SK-N-SH treated with all-trans-retinoic acid at 6 μM for 48 hours (cell line): Measurements from ENCODE around the gene NEB.

Source experiments
- ATAC-seq: fragments of 200-7000 bp; cut with Tn5 transposase; 3 replicates; pipeline ENCODE4 v1.9.1; 2020; ENCODE audit warnings: mild to moderate bottlenecking, moderate library complexity
- ARNTL ChIP-seq: fragments of 450-650 bp; formaldehyde crosslinking; IDR thresholded peaks from 2 replicates; pipeline ENCODE4 v1.5.0; 2020; ENCODE audit warnings: low read depth, mild to moderate bottlenecking, moderate library complexity, borderline replicate concordance
- BACH2 ChIP-seq: fragments of 250-450 bp; sonication (Bioruptor Pico); IDR thresholded peaks from 2 replicates; pipeline ENCODE4 v1.9.0; 2021; ENCODE audit warnings: mild to moderate bottlenecking, borderline replicate concordance
- CSDC2 ChIP-seq: fragments of 250-450 bp; sonication (Bioruptor Pico); IDR thresholded peaks from 2 replicates; pipeline ENCODE4 v1.5.0; 2020; ENCODE audit warnings: mild to moderate bottlenecking, moderate library complexity
- ESRRG ChIP-seq: fragments of 250-450 bp; sonication (Bioruptor Pico); IDR thresholded peaks from 2 replicates; pipeline ENCODE4 v1.6.1; 2021; ENCODE audit warnings: mild to moderate bottlenecking
- GLIS3 ChIP-seq: fragments of 250-450 bp; sonication (Bioruptor Pico); IDR thresholded peaks from 2 replicates; pipeline ENCODE4 v1.5.0; 2020; ENCODE audit warnings: mild to moderate bottlenecking, moderate library complexity
- ISL1 ChIP-seq: fragments of 250-450 bp; sonication (Bioruptor Pico); IDR thresholded peaks from 2 replicates; pipeline ENCODE4 v2.1.2; 2022; ENCODE audit warnings: mild to moderate bottlenecking, moderate library complexity
- OSR1 ChIP-seq: fragments of 250-450 bp; sonication (Bioruptor Pico); IDR thresholded peaks from 2 replicates; pipeline ENCODE4 v1.8.0; 2022; ENCODE audit warnings: moderate library complexity, mild to moderate bottlenecking, inconsistent platforms
- PATZ1 ChIP-seq: fragments of 250-450 bp; sonication (Bioruptor Pico); IDR thresholded peaks from 2 replicates; pipeline ENCODE4 v1.8.0; 2020; ENCODE audit warnings: mild to moderate bottlenecking, moderate library complexity, borderline replicate concordance
- PPARA ChIP-seq: fragments of 250-450 bp; sonication (Bioruptor Pico); IDR thresholded peaks from 2 replicates; pipeline ENCODE4 v1.5.0; 2020; ENCODE audit warnings: mild to moderate bottlenecking, borderline replicate concordance
- RARB ChIP-seq: fragments of 250-450 bp; sonication (Bioruptor Pico); IDR thresholded peaks from 2 replicates; pipeline ENCODE4 v1.8.0; 2021; ENCODE audit warnings: mild to moderate bottlenecking, moderate library complexity
- SNAI2 ChIP-seq: fragments of 250-450 bp; sonication (Bioruptor Pico); IDR thresholded peaks from 2 replicates; pipeline ENCODE4 v1.5.0; 2020; ENCODE audit warnings: mild to moderate bottlenecking, moderate library complexity
- TCF4 ChIP-seq: fragments of 250-450 bp; sonication (Bioruptor Pico); IDR thresholded peaks from 2 replicates; pipeline ENCODE4 v1.8.0; 2021; ENCODE audit warnings: mild to moderate bottlenecking, moderate library complexity, borderline replicate concordance
- TOX ChIP-seq: fragments of 250-450 bp; sonication (Bioruptor Pico); IDR thresholded peaks from 2 replicates; pipeline ENCODE4 v1.8.0; 2021; ENCODE audit warnings: mild to moderate bottlenecking, moderate library complexity, borderline replicate concordance
- ZC3H10 ChIP-seq: fragments of 250-450 bp; sonication (Bioruptor Pico); IDR thresholded peaks from 2 replicates; pipeline ENCODE4 v1.5.1; 2021; ENCODE audit warnings: mild to moderate bottlenecking, moderate library complexity
- ZFP3 ChIP-seq: fragments of 250-450 bp; sonication (Bioruptor Pico); IDR thresholded peaks from 2 replicates; pipeline ENCODE4 v1.5.0; 2020; ENCODE audit warnings: mild to moderate bottlenecking, moderate library complexity
- ZFP30 ChIP-seq: fragments of 450-650 bp; formaldehyde crosslinking; IDR thresholded peaks from 2 replicates; pipeline ENCODE4 v1.5.0; 2022; ENCODE audit warnings: mild to moderate bottlenecking, moderate library complexity
- ZNF565 ChIP-seq: fragments of 450-650 bp; formaldehyde crosslinking; conservative IDR thresholded peaks from 2 replicates; pipeline ENCODE4 v1.5.0; 2020; ENCODE audit warnings: low read depth, mild to moderate bottlenecking, moderate library complexity
- ZNF70 ChIP-seq: fragments of 450-650 bp; formaldehyde crosslinking; IDR thresholded peaks from 2 replicates; pipeline ENCODE4 v1.5.0; 2020; ENCODE audit warnings: mild to moderate bottlenecking, moderate library complexity
- ZNF8 ChIP-seq: fragments of 450-650 bp; formaldehyde crosslinking; IDR thresholded peaks from 2 replicates; pipeline ENCODE4 v1.5.0; 2020; ENCODE audit warnings: mild to moderate bottlenecking, moderate library complexity
- TF ChIP-seq, protein P1 (sequence below): fragments of 250-450 bp; sonication (Bioruptor Pico); IDR thresholded peaks from 2 replicates; pipeline ENCODE4 v1.5.0; 2020; ENCODE audit warnings: mild to moderate bottlenecking, moderate library complexity
- TF ChIP-seq, protein P2 (sequence below): fragments of 250-450 bp; sonication (Bioruptor Pico); IDR thresholded peaks from 2 replicates; pipeline ENCODE4 v1.5.1; 2020; ENCODE audit warnings: low read depth, mild to moderate bottlenecking, moderate library complexity
- TF ChIP-seq, protein P3 (sequence below): fragments of 250-450 bp; sonication (Bioruptor Pico); IDR thresholded peaks from 2 replicates; pipeline ENCODE4 v1.5.1; 2021; ENCODE audit warnings: mild to moderate bottlenecking, moderate library complexity

Gene NEB

DNA sequence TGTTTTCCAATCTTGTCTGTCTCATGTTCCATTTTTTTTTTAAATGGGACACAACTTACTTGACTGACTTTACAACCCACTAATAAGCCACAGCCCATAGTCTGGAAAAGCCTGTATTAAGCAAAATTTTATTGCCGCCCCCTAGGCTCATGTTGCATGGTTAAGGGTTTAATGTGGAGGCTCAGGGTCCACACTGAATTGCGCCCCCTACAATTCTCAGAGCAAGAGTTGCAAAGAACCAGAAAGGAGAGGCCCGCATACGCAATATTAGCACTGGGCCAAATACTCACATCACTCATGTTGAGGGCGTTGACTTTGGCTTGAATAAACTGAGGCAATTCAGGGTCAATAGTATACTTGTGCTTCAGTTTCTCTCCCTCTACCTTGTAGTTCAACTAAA lies 65.5 kb downstream of the NEB start:
- TF ChIP-seq ZNF8 (CRISPR knock-in tag) (no peak), ZFP30 (no peak), ZC3H10 (CRISPR knock-in tag) (no peak), PATZ1 (CRISPR knock-in tag) (no peak), ESRRG (CRISPR knock-in tag) (no peak), RARB (CRISPR knock-in tag) (no peak), PPARA (CRISPR knock-in tag) (no peak)
- TF ChIP-seq, protein P1, sequence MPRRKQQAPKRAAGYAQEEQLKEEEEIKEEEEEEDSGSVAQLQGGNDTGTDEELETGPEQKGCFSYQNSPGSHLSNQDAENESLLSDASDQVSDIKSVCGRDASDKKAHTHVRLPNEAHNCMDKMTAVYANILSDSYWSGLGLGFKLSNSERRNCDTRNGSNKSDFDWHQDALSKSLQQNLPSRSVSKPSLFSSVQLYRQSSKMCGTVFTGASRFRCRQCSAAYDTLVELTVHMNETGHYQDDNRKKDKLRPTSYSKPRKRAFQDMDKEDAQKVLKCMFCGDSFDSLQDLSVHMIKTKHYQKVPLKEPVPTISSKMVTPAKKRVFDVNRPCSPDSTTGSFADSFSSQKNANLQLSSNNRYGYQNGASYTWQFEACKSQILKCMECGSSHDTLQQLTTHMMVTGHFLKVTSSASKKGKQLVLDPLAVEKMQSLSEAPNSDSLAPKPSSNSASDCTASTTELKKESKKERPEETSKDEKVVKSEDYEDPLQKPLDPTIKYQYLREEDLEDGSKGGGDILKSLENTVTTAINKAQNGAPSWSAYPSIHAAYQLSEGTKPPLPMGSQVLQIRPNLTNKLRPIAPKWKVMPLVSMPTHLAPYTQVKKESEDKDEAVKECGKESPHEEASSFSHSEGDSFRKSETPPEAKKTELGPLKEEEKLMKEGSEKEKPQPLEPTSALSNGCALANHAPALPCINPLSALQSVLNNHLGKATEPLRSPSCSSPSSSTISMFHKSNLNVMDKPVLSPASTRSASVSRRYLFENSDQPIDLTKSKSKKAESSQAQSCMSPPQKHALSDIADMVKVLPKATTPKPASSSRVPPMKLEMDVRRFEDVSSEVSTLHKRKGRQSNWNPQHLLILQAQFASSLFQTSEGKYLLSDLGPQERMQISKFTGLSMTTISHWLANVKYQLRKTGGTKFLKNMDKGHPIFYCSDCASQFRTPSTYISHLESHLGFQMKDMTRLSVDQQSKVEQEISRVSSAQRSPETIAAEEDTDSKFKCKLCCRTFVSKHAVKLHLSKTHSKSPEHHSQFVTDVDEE: no peak
- ATAC-seq: no peak

- TF ChIP-seq ZFP3: no peak
- TF ChIP-seq BACH2: no peak
- no peak for TF ChIP-seq ZC3H10 (CRISPR knock-in tag)
- TF ChIP-seq ZNF565 (CRISPR knock-in tag): no peak
- TF ChIP-seq ISL1 (CRISPR knock-in tag): no peak
- TF ChIP-seq, protein P1: no peak
- TF ChIP-seq ZNF8 (CRISPR knock-in tag): no peak
- no peak for TF ChIP-seq GLIS3 (CRISPR knock-in tag)
- TF ChIP-seq, protein P2, sequence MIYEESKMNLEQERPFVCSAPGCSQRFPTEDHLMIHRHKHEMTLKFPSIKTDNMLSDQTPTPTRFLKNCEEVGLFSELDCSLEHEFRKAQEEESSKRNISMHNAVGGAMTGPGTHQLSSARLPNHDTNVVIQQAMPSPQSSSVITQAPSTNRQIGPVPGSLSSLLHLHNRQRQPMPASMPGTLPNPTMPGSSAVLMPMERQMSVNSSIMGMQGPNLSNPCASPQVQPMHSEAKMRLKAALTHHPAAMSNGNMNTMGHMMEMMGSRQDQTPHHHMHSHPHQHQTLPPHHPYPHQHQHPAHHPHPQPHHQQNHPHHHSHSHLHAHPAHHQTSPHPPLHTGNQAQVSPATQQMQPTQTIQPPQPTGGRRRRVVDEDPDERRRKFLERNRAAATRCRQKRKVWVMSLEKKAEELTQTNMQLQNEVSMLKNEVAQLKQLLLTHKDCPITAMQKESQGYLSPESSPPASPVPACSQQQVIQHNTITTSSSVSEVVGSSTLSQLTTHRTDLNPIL (CRISPR knock-in tag): no peak
- TF ChIP-seq, protein P3, sequence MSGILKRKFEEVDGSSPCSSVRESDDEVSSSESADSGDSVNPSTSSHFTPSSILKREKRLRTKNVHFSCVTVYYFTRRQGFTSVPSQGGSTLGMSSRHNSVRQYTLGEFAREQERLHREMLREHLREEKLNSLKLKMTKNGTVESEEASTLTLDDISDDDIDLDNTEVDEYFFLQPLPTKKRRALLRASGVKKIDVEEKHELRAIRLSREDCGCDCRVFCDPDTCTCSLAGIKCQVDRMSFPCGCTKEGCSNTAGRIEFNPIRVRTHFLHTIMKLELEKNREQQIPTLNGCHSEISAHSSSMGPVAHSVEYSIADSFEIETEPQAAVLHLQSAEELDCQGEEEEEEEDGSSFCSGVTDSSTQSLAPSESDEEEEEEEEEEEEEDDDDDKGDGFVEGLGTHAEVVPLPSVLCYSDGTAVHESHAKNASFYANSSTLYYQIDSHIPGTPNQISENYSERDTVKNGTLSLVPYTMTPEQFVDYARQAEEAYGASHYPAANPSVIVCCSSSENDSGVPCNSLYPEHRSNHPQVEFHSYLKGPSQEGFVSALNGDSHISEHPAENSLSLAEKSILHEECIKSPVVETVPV (CRISPR knock-in tag): no peak
- TF ChIP-seq CSDC2 (CRISPR knock-in tag): no peak
- ATAC-seq: no peak
Measured at GRCh38 chr2:151665959-151666358, 68.3 kb downstream of the NEB start.

DNA sequence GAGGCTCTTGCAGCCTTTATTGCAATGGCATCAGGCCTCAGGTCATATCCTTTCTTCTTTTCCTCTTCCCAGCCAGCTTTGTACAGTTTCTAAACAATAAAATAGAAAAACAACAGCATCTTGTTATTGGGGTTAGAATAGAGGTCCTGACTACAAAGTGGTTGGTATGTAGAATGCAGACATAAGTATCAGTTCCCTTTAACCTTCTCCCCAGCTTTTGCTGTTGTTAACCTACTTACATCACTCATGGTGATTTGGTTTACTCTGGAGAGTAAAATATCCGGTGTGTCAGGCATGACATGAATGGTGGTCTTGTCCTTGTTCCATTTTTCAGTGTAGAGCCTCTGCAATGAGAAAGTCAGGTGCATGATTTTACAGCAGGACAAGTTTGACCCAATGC lies 69.8 kb downstream of the NEB start:
- TF ChIP-seq PPARA (CRISPR knock-in tag): no peak
- no peak for TF ChIP-seq ZFP3
- no peak for TF ChIP-seq CSDC2 (CRISPR knock-in tag)
- no peak for TF ChIP-seq ZC3H10 (CRISPR knock-in tag)
- TF ChIP-seq TOX: no peak
- TF ChIP-seq, protein P3 (CRISPR knock-in tag): no peak
- no peak for TF ChIP-seq OSR1
- no peak for TF ChIP-seq GLIS3 (CRISPR knock-in tag)
- TF ChIP-seq ARNTL: no peak
- TF ChIP-seq, protein P2 (CRISPR knock-in tag): no peak
- no peak for TF ChIP-seq RARB (CRISPR knock-in tag)
- TF ChIP-seq TCF4: no peak
- no peak for TF ChIP-seq ZNF8 (CRISPR knock-in tag)
- no peak for TF ChIP-seq ZNF70
- TF ChIP-seq ZNF565 (CRISPR knock-in tag): no peak
- no peak for TF ChIP-seq SNAI2
- TF ChIP-seq PATZ1 (CRISPR knock-in tag): no peak
- TF ChIP-seq, all 23 proteins: peak for 0
- no peak for ATAC-seq
